ENCODE data around the gene METTL9. TPM values are rescaled to one million over a fixed set of nuclear protein-coding genes. Genes with fewer than 3 reads are reported as not detected.

METTL9 gene
- total and polyA plus RNA-seq, 9 of the 15 experiments (the other 6 are each of a cell fraction or from before 2014, with no cell fraction given) = 12.2 to 107 (median 79.1) TPM

DNA sequence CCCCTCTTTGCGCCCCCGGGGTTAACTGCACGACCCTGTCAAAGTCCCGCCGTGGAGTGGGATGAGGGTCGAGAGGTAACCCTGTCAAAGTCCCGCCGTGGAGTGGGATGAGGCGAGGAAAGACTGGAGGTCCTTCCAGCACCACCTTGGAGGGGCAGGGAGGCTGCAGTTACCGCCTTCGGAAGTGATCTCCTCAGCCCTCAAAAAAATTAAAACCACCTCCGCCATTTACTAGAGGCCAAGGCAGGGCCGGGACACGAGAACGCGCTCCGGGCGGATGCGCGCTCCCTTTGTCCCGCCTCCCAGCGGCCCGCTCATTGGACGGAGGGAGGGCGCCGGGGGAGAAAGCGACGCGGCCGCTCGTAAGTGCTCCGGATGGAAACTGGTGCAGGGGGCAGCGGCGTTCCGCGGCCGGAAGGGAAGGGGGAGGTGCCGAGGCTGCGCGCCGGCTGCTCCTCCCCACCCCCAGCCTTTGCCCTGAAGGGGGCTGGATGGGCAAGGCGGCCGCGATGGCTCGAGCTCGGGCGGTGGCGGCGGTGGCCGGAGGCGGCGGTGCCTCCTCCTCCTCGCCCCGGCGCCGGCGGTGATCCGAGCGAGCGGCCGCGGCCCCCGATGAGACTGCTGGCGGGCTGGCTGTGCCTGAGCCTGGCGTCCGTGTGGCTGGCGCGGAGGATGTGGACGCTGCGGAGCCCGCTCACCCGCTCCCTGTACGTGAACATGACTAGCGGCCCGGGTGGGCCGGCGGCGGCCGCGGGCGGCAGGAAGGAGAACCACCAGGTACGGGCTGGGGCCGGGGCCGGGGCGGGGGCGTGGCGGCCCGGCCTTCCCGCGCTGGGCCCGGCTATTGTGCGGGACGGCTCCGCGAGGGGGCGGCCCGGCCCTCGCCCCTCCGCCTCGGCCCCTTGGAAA, at the start of gene METTL9 (continued):
- no peak for TF ChIP-seq PBX2 (CRISPR knock-in tag; IDR thresholded peaks at IDR 0.05; ENCODE audit: low read depth)
- TF ChIP-seq PBX2 (tag; conservative IDR thresholded peaks at IDR 0.05; ENCODE audit: low read depth) = no peak
- no peak for TF ChIP-seq STAT5B (CRISPR knock-in tag; IDR thresholded peaks at IDR 0.05)
- TF ChIP-seq TARDBP (IDR thresholded peaks at IDR 0.05) = peak; percentile 60
- TF ChIP-seq SMC3 (conservative IDR thresholded peaks at IDR 0.05; ENCODE audit: insufficient read depth, low read depth, low read length) = no peak
- TF ChIP-seq U2AF1 (optimal IDR thresholded peaks at IDR 0.05; ENCODE audit: low read depth, low read length) = peak; percentile 22
- TF ChIP-seq CGGBP1 (CRISPR knock-in tag; IDR thresholded peaks at IDR 0.05) = no peak
- peak; percentile 49; the same call in 1 of the 2 replicates for TF ChIP-seq ZBTB1 (CRISPR knock-in tag; IDR thresholded peaks at IDR 0.05; ENCODE audit: borderline replicate concordance, low read depth)
- TF ChIP-seq ZHX1 (conservative IDR thresholded peaks at IDR 0.05; ENCODE audit: low read length) = no peak
- no peak for TF ChIP-seq ASH1L (IDR thresholded peaks at IDR 0.05; ENCODE audit: borderline replicate concordance, low read depth, partially characterized antibody)
- no peak for TF ChIP-seq IRF2 (CRISPR knock-in tag; IDR thresholded peaks at IDR 0.05)
- no peak for TF ChIP-seq NFE2 (IDR thresholded peaks at IDR 0.05; ENCODE audit: low read depth)
- no peak for TF ChIP-seq NR4A1 (CRISPR knock-in tag; IDR thresholded peaks at IDR 0.05)
- 0 out of 2 replicates have a peak, but pooled peaks have one; percentile 46 for TF ChIP-seq NR4A1 (tag; IDR thresholded peaks at IDR 0.05)
- TF ChIP-seq FOXJ3 (CRISPR knock-in tag; IDR thresholded peaks at IDR 0.05) = no peak
- peak; percentile 61; the same call in 1 of the 2 replicates for TF ChIP-seq ELF1 (tag; IDR thresholded peaks at IDR 0.05)
- no peak for TF ChIP-seq ZNF584 (CRISPR knock-in tag; IDR thresholded peaks at IDR 0.05; ENCODE audit: low read depth)
- no peak for TF ChIP-seq KAT2B (IDR thresholded peaks at IDR 0.05; ENCODE audit: low read depth, low read length)
- TF ChIP-seq, protein P1, sequence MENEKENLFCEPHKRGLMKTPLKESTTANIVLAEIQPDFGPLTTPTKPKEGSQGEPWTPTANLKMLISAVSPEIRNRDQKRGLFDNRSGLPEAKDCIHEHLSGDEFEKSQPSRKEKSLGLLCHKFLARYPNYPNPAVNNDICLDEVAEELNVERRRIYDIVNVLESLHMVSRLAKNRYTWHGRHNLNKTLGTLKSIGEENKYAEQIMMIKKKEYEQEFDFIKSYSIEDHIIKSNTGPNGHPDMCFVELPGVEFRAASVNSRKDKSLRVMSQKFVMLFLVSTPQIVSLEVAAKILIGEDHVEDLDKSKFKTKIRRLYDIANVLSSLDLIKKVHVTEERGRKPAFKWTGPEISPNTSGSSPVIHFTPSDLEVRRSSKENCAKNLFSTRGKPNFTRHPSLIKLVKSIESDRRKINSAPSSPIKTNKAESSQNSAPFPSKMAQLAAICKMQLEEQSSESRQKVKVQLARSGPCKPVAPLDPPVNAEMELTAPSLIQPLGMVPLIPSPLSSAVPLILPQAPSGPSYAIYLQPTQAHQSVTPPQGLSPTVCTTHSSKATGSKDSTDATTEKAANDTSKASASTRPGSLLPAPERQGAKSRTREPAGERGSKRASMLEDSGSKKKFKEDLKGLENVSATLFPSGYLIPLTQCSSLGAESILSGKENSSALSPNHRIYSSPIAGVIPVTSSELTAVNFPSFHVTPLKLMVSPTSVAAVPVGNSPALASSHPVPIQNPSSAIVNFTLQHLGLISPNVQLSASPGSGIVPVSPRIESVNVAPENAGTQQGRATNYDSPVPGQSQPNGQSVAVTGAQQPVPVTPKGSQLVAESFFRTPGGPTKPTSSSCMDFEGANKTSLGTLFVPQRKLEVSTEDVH (IDR thresholded peaks at IDR 0.05; ENCODE audit: low read depth, partially characterized antibody) = peak; percentile 87
- peak; percentile 74 for TF ChIP-seq EP400 (IDR thresholded peaks at IDR 0.05)

Data from K562 (cell line).